K562 (cell line): ENCODE results near the gene SULT1E1.

Experiments
- CCAR2 ChIP-seq: fragments of 200-400 bp; formaldehyde crosslinking; IDR thresholded peaks from 2 replicates; pipeline ENCODE4 v1.6.1; 2017; ENCODE audit warnings: mild to moderate bottlenecking, low read depth, low read length
- CHCHD3 ChIP-seq: fragments of 250-450 bp; sonication (Bioruptor Pico); IDR thresholded peaks from 2 replicates; pipeline ENCODE4 v2.1.2; 2022; ENCODE audit warnings: mild to moderate bottlenecking
- KDM4B ChIP-seq, 2 experiments: fragments of 450-650 bp in 1 of 2; sonication (generic) in 1 of 2; IDR thresholded peaks; 2 replicates each; pipeline ENCODE4 v1.6.1; 2016 to 2017; ENCODE audit warnings: borderline replicate concordance in 2 of 2, antibody characterized with exemption in 1 of 2, low read depth in 1 of 2, mild to moderate bottlenecking in 1 of 2
- POLR2A ChIP-seq: fragments of 450-650 bp; conservative IDR thresholded peaks from 2 replicates; pipeline ENCODE4 v1.6.1; 2016
- POLR2AphosphoS5 ChIP-seq: IDR thresholded peaks from 2 replicates; pipeline ENCODE4 v1.6.1; 2011; ENCODE audit warnings: mild to moderate bottlenecking, low read depth, low read length, moderate library complexity; ENCODE audit not compliant: control insufficient read depth, insufficient read depth
- ZFP30 ChIP-seq: fragments of 250-450 bp; sonication (Bioruptor Pico); IDR thresholded peaks from 2 replicates; pipeline ENCODE4 v1.8.0; 2022; ENCODE audit warnings: moderate library complexity, mild to moderate bottlenecking, inconsistent platforms, borderline replicate concordance
- TF ChIP-seq, protein P1 (sequence below), 3 experiments: IDR thresholded peaks in 2 of 3; conservative IDR thresholded peaks in 1 of 3; 2 replicates each; pipeline ENCODE4 v1.5.1; 2011 to 2012; ENCODE audit warnings: low read length in 3 of 3, mild to moderate bottlenecking in 3 of 3, control low read depth in 2 of 3, improper control_type of control experiment in 1 of 3, inconsistent platforms in 1 of 3, low read depth in 1 of 3, mixed read lengths in 1 of 3, moderate library complexity in 1 of 3; ENCODE audit not compliant: insufficient read depth in 2 of 3
- TF ChIP-seq, protein P2 (sequence below): IDR thresholded peaks from 3 replicates; pipeline ENCODE4 v1.6.1; 2011; ENCODE audit warnings: borderline replicate concordance, mild to moderate bottlenecking, moderate library complexity; ENCODE audit not compliant: insufficient read length; ENCODE audit errors: extremely low read depth

GRCh38 chr4:69843932-69844331 lies 16.0 kb downstream of the SULT1E1 start:
- no peak for TF ChIP-seq CCAR2
- TF ChIP-seq, protein P1, sequence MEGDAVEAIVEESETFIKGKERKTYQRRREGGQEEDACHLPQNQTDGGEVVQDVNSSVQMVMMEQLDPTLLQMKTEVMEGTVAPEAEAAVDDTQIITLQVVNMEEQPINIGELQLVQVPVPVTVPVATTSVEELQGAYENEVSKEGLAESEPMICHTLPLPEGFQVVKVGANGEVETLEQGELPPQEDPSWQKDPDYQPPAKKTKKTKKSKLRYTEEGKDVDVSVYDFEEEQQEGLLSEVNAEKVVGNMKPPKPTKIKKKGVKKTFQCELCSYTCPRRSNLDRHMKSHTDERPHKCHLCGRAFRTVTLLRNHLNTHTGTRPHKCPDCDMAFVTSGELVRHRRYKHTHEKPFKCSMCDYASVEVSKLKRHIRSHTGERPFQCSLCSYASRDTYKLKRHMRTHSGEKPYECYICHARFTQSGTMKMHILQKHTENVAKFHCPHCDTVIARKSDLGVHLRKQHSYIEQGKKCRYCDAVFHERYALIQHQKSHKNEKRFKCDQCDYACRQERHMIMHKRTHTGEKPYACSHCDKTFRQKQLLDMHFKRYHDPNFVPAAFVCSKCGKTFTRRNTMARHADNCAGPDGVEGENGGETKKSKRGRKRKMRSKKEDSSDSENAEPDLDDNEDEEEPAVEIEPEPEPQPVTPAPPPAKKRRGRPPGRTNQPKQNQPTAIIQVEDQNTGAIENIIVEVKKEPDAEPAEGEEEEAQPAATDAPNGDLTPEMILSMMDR (IDR thresholded peaks at IDR 0.05 in 2 of 3, conservative IDR thresholded peaks at IDR 0.05 in 1 of 3; ENCODE audit: insufficient read depth in 2 of 3, low read depth in 1 of 3, low read length in 3 of 3), result no peak
- TF ChIP-seq POLR2AphosphoS5, result no peak
- TF ChIP-seq, protein P2, sequence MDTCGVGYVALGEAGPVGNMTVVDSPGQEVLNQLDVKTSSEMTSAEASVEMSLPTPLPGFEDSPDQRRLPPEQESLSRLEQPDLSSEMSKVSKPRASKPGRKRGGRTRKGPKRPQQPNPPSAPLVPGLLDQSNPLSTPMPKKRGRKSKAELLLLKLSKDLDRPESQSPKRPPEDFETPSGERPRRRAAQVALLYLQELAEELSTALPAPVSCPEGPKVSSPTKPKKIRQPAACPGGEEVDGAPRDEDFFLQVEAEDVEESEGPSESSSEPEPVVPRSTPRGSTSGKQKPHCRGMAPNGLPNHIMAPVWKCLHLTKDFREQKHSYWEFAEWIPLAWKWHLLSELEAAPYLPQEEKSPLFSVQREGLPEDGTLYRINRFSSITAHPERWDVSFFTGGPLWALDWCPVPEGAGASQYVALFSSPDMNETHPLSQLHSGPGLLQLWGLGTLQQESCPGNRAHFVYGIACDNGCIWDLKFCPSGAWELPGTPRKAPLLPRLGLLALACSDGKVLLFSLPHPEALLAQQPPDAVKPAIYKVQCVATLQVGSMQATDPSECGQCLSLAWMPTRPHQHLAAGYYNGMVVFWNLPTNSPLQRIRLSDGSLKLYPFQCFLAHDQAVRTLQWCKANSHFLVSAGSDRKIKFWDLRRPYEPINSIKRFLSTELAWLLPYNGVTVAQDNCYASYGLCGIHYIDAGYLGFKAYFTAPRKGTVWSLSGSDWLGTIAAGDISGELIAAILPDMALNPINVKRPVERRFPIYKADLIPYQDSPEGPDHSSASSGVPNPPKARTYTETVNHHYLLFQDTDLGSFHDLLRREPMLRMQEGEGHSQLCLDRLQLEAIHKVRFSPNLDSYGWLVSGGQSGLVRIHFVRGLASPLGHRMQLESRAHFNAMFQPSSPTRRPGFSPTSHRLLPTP, result no peak
- no peak for TF ChIP-seq POLR2A
- no peak for TF ChIP-seq ZFP30 (CRISPR knock-in tag)
- TF ChIP-seq KDM4B (IDR thresholded peaks at IDR 0.05; ENCODE audit: borderline replicate concordance in 2 of 2, low read depth in 1 of 2), result no peak
- TF ChIP-seq CHCHD3 (CRISPR knock-in tag), result no peak
